ENCODE measurements around the gene FUT6.

- TF ChIP-seq, protein P1, sequence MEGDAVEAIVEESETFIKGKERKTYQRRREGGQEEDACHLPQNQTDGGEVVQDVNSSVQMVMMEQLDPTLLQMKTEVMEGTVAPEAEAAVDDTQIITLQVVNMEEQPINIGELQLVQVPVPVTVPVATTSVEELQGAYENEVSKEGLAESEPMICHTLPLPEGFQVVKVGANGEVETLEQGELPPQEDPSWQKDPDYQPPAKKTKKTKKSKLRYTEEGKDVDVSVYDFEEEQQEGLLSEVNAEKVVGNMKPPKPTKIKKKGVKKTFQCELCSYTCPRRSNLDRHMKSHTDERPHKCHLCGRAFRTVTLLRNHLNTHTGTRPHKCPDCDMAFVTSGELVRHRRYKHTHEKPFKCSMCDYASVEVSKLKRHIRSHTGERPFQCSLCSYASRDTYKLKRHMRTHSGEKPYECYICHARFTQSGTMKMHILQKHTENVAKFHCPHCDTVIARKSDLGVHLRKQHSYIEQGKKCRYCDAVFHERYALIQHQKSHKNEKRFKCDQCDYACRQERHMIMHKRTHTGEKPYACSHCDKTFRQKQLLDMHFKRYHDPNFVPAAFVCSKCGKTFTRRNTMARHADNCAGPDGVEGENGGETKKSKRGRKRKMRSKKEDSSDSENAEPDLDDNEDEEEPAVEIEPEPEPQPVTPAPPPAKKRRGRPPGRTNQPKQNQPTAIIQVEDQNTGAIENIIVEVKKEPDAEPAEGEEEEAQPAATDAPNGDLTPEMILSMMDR (conservative IDR thresholded peaks at IDR 0.05; ENCODE audit: low read length) = no peak
- no peak for TF ChIP-seq EZH2phosphoT487 (IDR thresholded peaks at IDR 0.05; ENCODE audit: borderline replicate concordance)
Observed at GRCh38 chr19:5857203-5858081, 17.9 kb upstream of the FUT6 start.

All from Loucy (cell line).